HG03342 (cell line): ENCODE data around the gene C1QTNF5.

Source experiments
- ATAC-seq: cut with Tn5 transposase; IDR thresholded peaks from one replicate; pipeline ENCODE4 v1.9.1; 2021; ENCODE audit warnings: mild to moderate bottlenecking, moderate library complexity; ENCODE audit not compliant: unreplicated experiment

The C1QTNF5 gene

GRCh38 chr11:119318240-119319135 is 22.2 kb downstream of the C1QTNF5 start:
- no peak for ATAC-seq

- no peak for ATAC-seq
These were observed 23.0 kb downstream of the C1QTNF5 start for GRCh38 chr11:119317592-119318239.

GRCh38 chr11:119316729-119317591 is 23.7 kb downstream of the C1QTNF5 start, which contains the start of gene MCAM:
MCAM (minus strand) TSS chr11:119317130; CDS start chr11:119317101, 29 bp downstream.
- no peak for ATAC-seq

DNA sequence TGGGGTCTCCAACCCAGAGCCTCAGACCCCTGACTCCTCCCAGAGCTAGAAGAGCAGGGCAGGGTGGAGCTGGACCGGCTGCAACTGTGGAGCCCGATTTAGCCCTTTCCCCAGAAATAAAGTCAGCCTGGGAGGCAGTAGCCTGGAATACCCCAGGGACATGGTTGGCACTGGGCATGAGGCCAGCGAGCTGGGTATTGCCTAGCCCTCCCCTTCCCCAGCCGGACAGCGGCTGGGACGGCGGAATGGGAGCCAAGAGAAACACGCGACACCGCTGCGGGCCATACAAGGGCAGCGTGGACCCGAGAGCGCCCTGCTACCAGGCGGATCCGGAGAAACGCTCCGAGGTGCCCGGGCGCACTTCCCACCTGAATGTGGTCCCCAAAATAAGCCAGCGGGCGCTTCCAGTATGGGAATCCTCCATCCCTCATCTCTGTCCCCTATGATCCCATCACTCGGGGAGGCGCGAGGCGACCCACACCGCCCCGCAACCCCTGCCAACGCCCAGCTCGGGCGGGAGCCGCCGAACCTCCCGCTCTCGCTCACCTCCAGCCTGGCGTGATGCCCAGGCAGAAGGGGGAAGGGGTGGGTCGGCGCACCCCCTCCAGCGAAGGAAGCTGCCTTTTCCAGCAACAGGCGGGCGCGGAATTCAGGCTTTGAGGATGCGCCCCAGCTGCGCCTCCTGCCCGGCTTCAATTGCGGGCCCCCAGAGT is 24.5 kb downstream of the C1QTNF5 start:
- ATAC-seq = no peak

GRCh38 chr11:119315131-119316015 is 25.3 kb downstream of the C1QTNF5 start:
- ATAC-seq = no peak

- ATAC-seq = no peak
These were observed 26.0 kb downstream of the C1QTNF5 start for GRCh38 chr11:119314726-119315125.

GRCh38 chr11:119310682-119311052 is 30.0 kb downstream of the C1QTNF5 start:
- no peak for ATAC-seq

GRCh38 chr11:119309953-119310681 is 30.6 kb downstream of the C1QTNF5 start:
- ATAC-seq = no peak

DNA sequence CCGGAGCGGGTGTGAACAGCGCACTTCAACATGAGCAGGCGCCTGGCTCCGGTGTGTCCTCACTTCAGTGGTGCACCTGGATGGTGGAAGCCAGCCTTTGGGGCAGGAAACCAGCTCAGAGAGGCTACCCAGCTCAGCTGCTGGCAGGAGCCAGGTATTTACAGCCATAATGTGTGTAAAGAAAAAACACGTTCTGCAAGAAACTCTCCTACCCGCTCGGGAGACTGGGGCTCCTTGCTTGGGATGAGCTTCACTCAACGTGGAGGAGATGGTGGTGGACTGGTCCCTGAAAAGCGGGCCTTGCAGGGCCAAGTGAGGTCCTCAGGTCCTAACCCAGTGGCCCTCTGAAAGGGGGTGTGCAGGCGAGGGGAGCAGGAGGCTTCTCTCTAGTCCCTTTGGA is 31.3 kb downstream of the C1QTNF5 start:
- no peak for ATAC-seq

DNA sequence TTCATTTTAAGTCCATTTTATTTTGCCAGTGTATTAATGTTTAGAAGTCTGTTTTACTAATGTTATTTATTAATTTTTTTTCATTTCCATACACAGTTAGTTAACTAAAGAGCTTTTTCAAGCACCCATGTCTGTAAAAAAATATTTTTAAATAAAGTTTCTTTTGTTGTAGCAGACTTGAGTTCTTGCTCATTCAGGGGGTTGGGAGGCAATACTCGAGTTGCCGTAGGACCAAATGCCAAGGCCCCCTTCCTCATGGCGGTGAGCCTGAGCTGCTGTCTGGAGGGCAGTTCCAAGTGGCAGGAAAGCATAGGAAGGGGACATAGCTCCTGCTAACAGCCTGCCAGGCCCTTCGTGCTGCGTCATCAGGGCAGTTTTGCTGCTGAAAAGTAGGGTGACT is 32.7 kb downstream of the C1QTNF5 start:
- ATAC-seq = no peak

DNA sequence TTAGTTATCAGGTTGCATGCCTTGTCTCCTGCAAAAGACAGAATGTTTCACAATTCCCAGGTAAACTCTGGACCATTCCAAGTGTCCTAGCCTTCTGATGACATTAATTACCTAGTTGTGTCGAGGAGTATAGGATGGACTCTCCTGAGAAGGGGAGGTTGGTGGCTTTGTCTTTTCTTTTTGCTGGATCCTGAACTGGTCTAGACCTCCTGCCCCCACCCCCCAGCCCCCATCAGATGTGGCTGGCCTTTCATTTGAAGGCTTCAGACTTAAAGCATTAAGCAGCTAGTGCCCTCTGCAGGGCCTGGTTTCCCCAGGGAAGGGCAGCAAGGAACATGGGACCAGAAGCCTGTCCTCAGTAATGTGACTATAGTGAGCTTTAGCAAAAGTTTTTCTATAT is 33.5 kb downstream of the C1QTNF5 start:
- ATAC-seq = no peak

GRCh38 chr11:119306373-119306890 is 34.3 kb downstream of the C1QTNF5 start:
- ATAC-seq = no peak

DNA sequence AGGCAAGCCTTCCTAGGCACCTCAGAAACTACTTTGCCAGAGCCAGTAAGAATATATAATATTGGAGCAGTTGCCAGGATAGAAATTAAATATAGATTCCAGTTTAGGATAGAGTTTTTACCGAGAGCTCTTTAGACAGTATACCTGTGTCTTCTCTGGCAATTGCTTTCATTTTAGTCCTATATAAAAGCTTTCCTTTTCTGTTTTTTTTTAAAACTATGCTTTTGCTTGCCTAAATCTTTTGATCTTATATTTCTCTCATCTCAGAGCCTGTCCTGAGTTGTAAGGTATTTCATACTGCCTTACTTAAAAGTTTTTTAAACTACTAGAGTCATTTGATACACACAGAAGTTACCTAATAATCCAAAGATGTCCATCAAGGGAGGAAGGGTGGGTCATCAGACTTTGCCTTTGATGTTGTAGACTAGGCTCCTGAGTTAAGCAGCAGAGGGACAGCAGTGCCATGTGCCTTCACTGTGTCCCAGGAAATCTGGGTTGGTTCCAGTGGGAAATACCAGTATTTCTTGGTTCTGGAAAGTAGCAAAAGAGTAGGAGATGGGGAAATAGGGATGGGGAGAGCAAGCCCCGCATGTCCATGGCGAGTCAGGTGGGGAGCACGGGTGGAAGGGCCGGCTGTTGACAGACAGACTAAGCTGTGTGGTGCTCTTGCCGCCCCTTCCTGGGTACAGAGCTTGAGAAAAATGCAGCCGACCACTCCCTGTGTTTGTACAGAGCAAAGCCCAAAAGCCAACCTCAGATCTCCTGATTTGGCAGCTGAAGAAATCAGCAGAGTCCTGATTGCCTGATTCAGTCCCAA is 34.9 kb downstream of the C1QTNF5 start:
- no peak for ATAC-seq

DNA sequence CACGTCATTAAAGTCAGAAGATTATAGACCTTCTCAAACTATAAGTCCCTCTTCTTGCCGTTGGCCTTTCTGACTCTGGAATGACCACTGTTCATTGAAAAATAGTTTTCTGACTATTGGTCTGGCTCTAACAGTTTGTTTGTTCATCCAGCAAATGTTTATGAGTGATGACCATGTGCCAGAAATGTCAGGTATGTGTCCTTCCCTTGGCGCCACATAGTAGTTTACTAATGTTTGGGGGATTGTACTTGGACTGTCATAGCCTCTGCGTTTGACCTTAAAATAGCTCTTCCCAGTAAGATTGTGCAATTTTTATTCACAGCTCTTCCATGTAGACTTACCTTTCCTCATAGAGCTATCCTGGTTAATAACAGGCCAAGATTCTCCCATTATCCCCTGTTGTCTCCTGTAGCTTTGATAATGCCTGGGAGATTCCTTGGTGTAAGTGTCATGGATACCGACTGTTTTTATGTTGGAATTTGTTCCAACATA is 37.4 kb downstream of the C1QTNF5 start:
- no peak for ATAC-seq

- no peak for ATAC-seq
These were observed 40.3 kb downstream of the C1QTNF5 start for GRCh38 chr11:119300198-119300964.

DNA sequence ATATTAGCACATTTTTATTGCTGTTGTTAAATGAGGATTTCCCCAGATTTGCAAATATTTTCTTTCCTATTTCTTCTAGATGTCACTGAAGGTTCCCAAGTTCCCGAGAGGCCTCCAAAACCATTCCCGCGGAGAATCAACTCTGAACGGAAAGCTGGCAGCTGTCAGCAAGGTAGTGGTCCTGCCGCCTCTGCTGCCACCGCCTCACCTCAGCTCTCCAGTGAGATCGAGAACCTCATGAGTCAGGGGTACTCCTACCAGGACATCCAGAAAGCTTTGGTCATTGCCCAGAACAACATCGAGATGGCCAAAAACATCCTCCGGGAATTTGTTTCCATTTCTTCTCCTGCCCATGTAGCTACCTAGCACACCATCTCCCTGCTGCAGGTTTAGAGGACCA is 41.3 kb downstream of the C1QTNF5 start:
- no peak for ATAC-seq

DNA sequence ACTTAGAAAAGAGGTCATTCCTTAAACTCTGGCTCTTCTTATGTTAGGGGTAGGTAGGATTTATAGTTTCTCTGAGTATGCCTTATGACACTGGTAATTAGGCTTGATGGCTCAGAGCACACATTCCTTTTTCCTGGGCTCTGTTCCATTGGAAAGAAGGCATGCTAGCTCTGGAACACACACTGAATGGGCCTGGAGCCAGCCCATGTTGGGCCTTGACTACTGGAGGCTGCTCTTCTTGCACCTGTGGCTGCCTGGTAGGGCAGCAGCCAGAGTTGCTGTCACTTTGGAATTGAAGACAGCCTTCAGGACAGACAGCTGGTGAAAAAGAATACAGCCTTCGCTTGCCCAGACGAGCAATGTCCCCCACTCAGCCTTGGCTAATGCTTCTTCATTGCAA is 42.0 kb downstream of the C1QTNF5 start:
- no peak for ATAC-seq
